Smooth muscle cell (in vitro differentiated cells): ENCODE data around the gene RTL10. TPM values are rescaled to one million over a fixed set of nuclear protein-coding genes. Genes with fewer than 3 reads are reported as not detected.

Source experiments
- DNase-seq: peaks from one replicate; lab custom pipeline; 2025; ENCODE audit not compliant: unreplicated experiment; lab: John Stamatoyannopoulos, UW
- H2AFZ ChIP-seq: fragments of 200-600 bp; sonication (generic); 2 replicates; pipeline ENCODE4 v1.6.0; 2016; ENCODE audit warnings: antibody characterized with exemption, low read depth, mild to moderate bottlenecking
- H3F3A ChIP-seq: fragments of 200-600 bp; sonication (generic); 2 replicates; pipeline ENCODE4 v1.6.0; 2017; ENCODE audit warnings: antibody characterized with exemption, low read depth
- H3K27ac ChIP-seq: fragments of 200-600 bp; sonication (generic); 2 replicates; pipeline ENCODE4 v1.5.1; 2016; ENCODE audit warnings: low read depth, mild to moderate bottlenecking
- H3K27me3 ChIP-seq: fragments of 200-600 bp; sonication (generic); 2 replicates; pipeline ENCODE4 v1.6.1; 2016; ENCODE audit warnings: low read depth, mild to moderate bottlenecking
- H3K36me3 ChIP-seq: fragments of 200-600 bp; sonication (generic); 2 replicates; pipeline ENCODE4 v1.5.1; 2016; ENCODE audit warnings: low read depth
- H3K4me1 ChIP-seq: fragments of 200-600 bp; sonication (generic); 2 replicates; pipeline ENCODE4 v1.5.1; 2016; ENCODE audit warnings: low read depth
- H3K4me2 ChIP-seq: fragments of 200-600 bp; sonication (generic); 2 replicates; pipeline ENCODE4 v1.6.0; 2016; ENCODE audit warnings: mild to moderate bottlenecking
- H3K4me3 ChIP-seq: fragments of 200-600 bp; sonication (generic); 2 replicates; pipeline ENCODE4 v1.5.1; 2016; ENCODE audit warnings: mild to moderate bottlenecking
- H3K79me2 ChIP-seq: fragments of 200-600 bp; sonication (generic); 2 replicates; pipeline ENCODE4 v1.6.0; 2016; ENCODE audit warnings: low read depth, mild to moderate bottlenecking
- H3K9ac ChIP-seq: fragments of 200-600 bp; sonication (generic); 2 replicates; pipeline ENCODE4 v1.6.0; 2016; ENCODE audit warnings: low read depth
- H3K9me3 ChIP-seq: fragments of 200-600 bp; sonication (generic); replicated peaks from 2 replicates; pipeline ENCODE4 v1.5.1; 2016; ENCODE audit warnings: low read depth
- H4K20me1 ChIP-seq: fragments of 200-600 bp; sonication (generic); 2 replicates; pipeline ENCODE4 v1.6.0; 2016; ENCODE audit warnings: low read depth
- WGBS: methylation state at CpG from one replicate; pipeline ENCODE4 v1.1.7; 2016; ENCODE audit warnings: low lambda C conversion rate; 5-methylcytosine and 5-hydroxymethylcytosine counted together
- polyA plus RNA-seq: library from polyadenylated mRNA; unstranded; fragments of >200 nt; fragmentation: Nextera tagmentation; extraction: Ambion mirVana; gene quantifications from 2 replicates; pipeline ENCODE4 v1.2.1, GENCODE V29; 2016
- total RNA-seq: library from RNA; depleted of rRNA; stranded (reverse); fragments of >200 nt; gene quantifications from 2 replicates; pipeline ENCODE4 v1.2.3, GENCODE V29; 2014
- TF ChIP-seq, protein P1 (sequence below): fragments of 200-600 bp; sonication (generic); IDR thresholded peaks from 2 replicates; pipeline ENCODE4 v1.5.1; 2017; ENCODE audit warnings: borderline replicate concordance, mild to moderate bottlenecking, antibody characterized with exemption; ENCODE audit not compliant: insufficient read depth, poor library complexity, severe bottlenecking

RTL10 gene
- total and polyA plus RNA-seq, 2 experiments from 2014 or later, result 3.8 to 7.5 TPM

DNA sequence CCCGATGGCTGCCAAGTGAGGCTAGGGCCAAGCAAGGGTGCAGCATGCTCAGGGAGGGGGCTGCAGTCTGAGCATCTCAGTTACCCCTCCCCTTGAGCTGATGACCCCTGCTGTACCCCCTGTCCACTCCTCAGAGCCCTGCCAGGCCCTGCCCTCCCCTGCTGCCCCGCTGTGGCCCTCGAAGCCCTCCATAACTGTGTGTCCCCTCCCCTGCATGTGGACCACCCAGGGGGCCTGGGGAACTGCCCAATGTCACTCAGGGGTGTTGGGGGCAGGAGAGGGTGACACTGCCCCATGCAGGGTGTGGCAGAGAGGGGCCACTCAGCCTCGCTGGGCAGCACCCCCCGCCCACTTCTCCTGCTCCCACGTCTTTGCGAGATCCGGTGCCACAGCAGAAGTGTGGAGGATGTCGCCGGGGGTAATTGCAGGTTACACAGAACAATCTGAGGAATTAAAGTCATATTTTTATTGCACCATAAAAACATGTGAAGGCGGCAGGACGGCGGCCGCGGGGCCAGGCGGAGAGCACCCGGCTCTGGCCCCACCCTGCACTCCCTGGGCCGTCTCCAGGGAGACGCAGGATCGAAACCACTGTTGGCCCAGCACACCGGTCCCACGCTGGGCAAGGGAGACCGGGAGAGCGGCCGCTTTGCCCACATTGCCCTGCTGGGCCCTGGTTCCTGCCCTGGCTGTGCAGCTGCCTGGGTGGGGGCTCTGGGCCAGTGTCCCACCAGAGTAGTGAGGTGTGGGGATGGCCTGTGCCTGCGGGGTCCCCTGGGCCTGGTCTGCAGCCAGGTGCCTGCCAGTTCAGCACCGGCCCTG is 18.7 kb upstream of the RTL10 start:
- no peak overlapping the region for H2AFZ ChIP-seq
- H3K4me3 ChIP-seq, result no peak overlapping the region
- no peaks in the 10 kb centered on the region for H4K20me1 ChIP-seq
- WGBS, result 91% methylated on average over 25 of the region's 27 CpGs
- H3K27ac ChIP-seq, result no peak overlapping the region
- H3K4me1 ChIP-seq, result no peaks in the 10 kb centered on the region
- H3F3A ChIP-seq, result no peaks in the 10 kb centered on the region
- H3K36me3 ChIP-seq, result no peaks in the 10 kb centered on the region
- H3K27me3 ChIP-seq, result no peaks in the 10 kb centered on the region
- TF ChIP-seq, protein P1, sequence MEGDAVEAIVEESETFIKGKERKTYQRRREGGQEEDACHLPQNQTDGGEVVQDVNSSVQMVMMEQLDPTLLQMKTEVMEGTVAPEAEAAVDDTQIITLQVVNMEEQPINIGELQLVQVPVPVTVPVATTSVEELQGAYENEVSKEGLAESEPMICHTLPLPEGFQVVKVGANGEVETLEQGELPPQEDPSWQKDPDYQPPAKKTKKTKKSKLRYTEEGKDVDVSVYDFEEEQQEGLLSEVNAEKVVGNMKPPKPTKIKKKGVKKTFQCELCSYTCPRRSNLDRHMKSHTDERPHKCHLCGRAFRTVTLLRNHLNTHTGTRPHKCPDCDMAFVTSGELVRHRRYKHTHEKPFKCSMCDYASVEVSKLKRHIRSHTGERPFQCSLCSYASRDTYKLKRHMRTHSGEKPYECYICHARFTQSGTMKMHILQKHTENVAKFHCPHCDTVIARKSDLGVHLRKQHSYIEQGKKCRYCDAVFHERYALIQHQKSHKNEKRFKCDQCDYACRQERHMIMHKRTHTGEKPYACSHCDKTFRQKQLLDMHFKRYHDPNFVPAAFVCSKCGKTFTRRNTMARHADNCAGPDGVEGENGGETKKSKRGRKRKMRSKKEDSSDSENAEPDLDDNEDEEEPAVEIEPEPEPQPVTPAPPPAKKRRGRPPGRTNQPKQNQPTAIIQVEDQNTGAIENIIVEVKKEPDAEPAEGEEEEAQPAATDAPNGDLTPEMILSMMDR, result no peak
- no peak overlapping the region for H3K9ac ChIP-seq
- H3K79me2 ChIP-seq, result no peaks in the 10 kb centered on the region
- H3K4me2 ChIP-seq, result no peak overlapping the region
- DNase-seq, result no peak
- no peaks in the 10 kb centered on the region for H3K9me3 ChIP-seq

GRCh38 chr22:19872779-19873137 is 18.1 kb upstream of the RTL10 start:
- no peaks in the 10 kb centered on the region for H3K79me2 ChIP-seq
- H3F3A ChIP-seq, result no peaks in the 10 kb centered on the region
- no peak overlapping the region for H2AFZ ChIP-seq
- WGBS, result 90% methylated on average over 7 of the region's 7 CpGs
- TF ChIP-seq, protein P1, result no peak
- no peaks in the 10 kb centered on the region for H4K20me1 ChIP-seq
- no peaks in the 10 kb centered on the region for H3K9me3 ChIP-seq
- H3K27ac ChIP-seq, result no peak overlapping the region
- no peaks in the 10 kb centered on the region for H3K27me3 ChIP-seq
- H3K4me3 ChIP-seq, result no peak overlapping the region
- H3K4me2 ChIP-seq, result no peak overlapping the region
- DNase-seq, result no peak
- H3K9ac ChIP-seq, result no peak overlapping the region
- no peaks in the 10 kb centered on the region for H3K36me3 ChIP-seq
- H3K4me1 ChIP-seq, result no peaks in the 10 kb centered on the region

GRCh38 chr22:19871845-19872778 is 17.4 kb upstream of the RTL10 start:
- no peak overlapping the region for H3K9ac ChIP-seq
- TF ChIP-seq, protein P1, result no peak
- H4K20me1 ChIP-seq, result no peaks in the 10 kb centered on the region
- no peaks in the 10 kb centered on the region for H3K79me2 ChIP-seq
- 96% methylated on average over 16 of the region's 16 CpGs for WGBS
- no peaks in the 10 kb centered on the region for H3K36me3 ChIP-seq
- no peak overlapping the region for H3K27ac ChIP-seq
- DNase-seq, result no peak
- no peaks in the 10 kb centered on the region for H3K4me1 ChIP-seq
- H3K9me3 ChIP-seq, result no peaks in the 10 kb centered on the region
- H3K4me3 ChIP-seq, result no peak overlapping the region
- H3F3A ChIP-seq, result no peaks in the 10 kb centered on the region
- no peak overlapping the region for H3K4me2 ChIP-seq
- no peaks in the 10 kb centered on the region for H3K27me3 ChIP-seq
- H2AFZ ChIP-seq, result no peak overlapping the region
